Neural progenitor cell (in vitro differentiated cells): ENCODE data around the gene MSI2. TPM values are rescaled to one million over a fixed set of nuclear protein-coding genes. Genes with fewer than 3 reads are reported as not detected.

ENCODE experiments used
- DNase-seq: peaks from one replicate; pipeline ENCODE4 v3.0.0-alpha.2; 2016; ENCODE audit warnings: low spot score
- H2AFZ ChIP-seq: fragments of 200-600 bp; sonication (generic); replicated peaks from 2 replicates; pipeline ENCODE4 v1.6.1; 2016; ENCODE audit warnings: antibody characterized with exemption
- H3F3A ChIP-seq: fragments of 200-600 bp; sonication (generic); 2 replicates; pipeline ENCODE4 v1.6.1; 2016; ENCODE audit warnings: antibody characterized with exemption, low read depth
- H3K27ac ChIP-seq: fragments of 200-600 bp; sonication (generic); 2 replicates; pipeline ENCODE4 v1.5.1; 2016; ENCODE audit warnings: mild to moderate bottlenecking
- H3K27me3 ChIP-seq: fragments of 200-600 bp; sonication (generic); 2 replicates; pipeline ENCODE4 v1.6.1; 2016; ENCODE audit warnings: mild to moderate bottlenecking, moderate library complexity
- H3K36me3 ChIP-seq: fragments of 200-600 bp; sonication (generic); 2 replicates; pipeline ENCODE4 v1.5.1; 2016
- H3K4me1 ChIP-seq: fragments of 200-600 bp; sonication (generic); 2 replicates; pipeline ENCODE4 v1.6.1; 2016; ENCODE audit warnings: mixed run types
- H3K4me2 ChIP-seq: fragments of 200-600 bp; sonication (generic); 2 replicates; pipeline ENCODE4 v1.6.1; 2016
- H3K4me3 ChIP-seq: fragments of 200-600 bp; sonication (generic); 2 replicates; pipeline ENCODE4 v1.5.1; 2016
- H3K79me2 ChIP-seq: fragments of 200-600 bp; sonication (generic); 2 replicates; pipeline ENCODE4 v1.6.1; 2016; ENCODE audit warnings: low read depth
- H3K9ac ChIP-seq: fragments of 200-600 bp; sonication (generic); 2 replicates; pipeline ENCODE4 v1.6.1; 2016
- H3K9me3 ChIP-seq: fragments of 200-600 bp; sonication (generic); 2 replicates; pipeline ENCODE4 v1.5.1; 2016; ENCODE audit warnings: low read depth
- H4K20me1 ChIP-seq: fragments of 200-600 bp; sonication (generic); 2 replicates; pipeline ENCODE4 v1.6.1; 2016; ENCODE audit warnings: low read depth
- H3K27ac Mint-ChIP-seq: 3 replicates; pipeline ENCODE4 v1.8.0; 2021; ENCODE audit warnings: mixed read lengths
- H3K27me3 Mint-ChIP-seq: 2 replicates; pipeline ENCODE4 v1.8.0; 2022; ENCODE audit warnings: low read depth, mild to moderate bottlenecking, inconsistent platforms, moderate library complexity, mixed read lengths; ENCODE audit not compliant: insufficient read depth
- H3K36me3 Mint-ChIP-seq: 3 replicates; pipeline ENCODE4 v1.8.0; 2021; ENCODE audit warnings: mixed read lengths
- H3K4me1 Mint-ChIP-seq: 3 replicates; pipeline ENCODE4 v1.8.0; 2021; ENCODE audit warnings: mixed read lengths
- H3K4me3 Mint-ChIP-seq: 3 replicates; pipeline ENCODE4 v1.8.0; 2021; ENCODE audit warnings: mild to moderate bottlenecking, moderate library complexity, mixed read lengths
- H3K9me3 Mint-ChIP-seq: 3 replicates; pipeline ENCODE4 v1.8.0; 2020; ENCODE audit warnings: mixed read lengths
- CTCF ChIP-seq: fragments of 200-600 bp; sonication (generic); IDR thresholded peaks from 2 replicates; pipeline ENCODE4 v1.5.1; 2017; ENCODE audit warnings: antibody characterized with exemption, mild to moderate bottlenecking
- EZH2 ChIP-seq: fragments of 200-600 bp; sonication (generic); IDR thresholded peaks from 2 replicates; pipeline ENCODE4 v1.6.1; 2017; ENCODE audit warnings: antibody characterized with exemption, mild to moderate bottlenecking, moderate library complexity
- EZH2phosphoT487 ChIP-seq: fragments of 200-600 bp; sonication (generic); IDR thresholded peaks from 2 replicates; pipeline ENCODE4 v1.6.1; 2017; ENCODE audit warnings: antibody characterized with exemption
- total RNA-seq: library from RNA; depleted of rRNA; stranded (reverse); fragments of >200 nt; gene quantifications from 2 replicates; pipeline ENCODE4 v1.2.3, GENCODE V29; 2015; ENCODE audit warnings: low replicate concordance

The MSI2 gene
- total RNA-seq, 1 donor from 2014 or later = 96.9 TPM

GRCh38 chr17:57354673-57355072 lies 98.3 kb downstream of the MSI2 start:
- TF ChIP-seq EZH2 = no peak
- TF ChIP-seq EZH2phosphoT487 = no peak
- no peak for TF ChIP-seq CTCF
- Histone ChIP-seq H3K4me3 (no peak overlapping the region), H4K20me1 (peaks cover 65% of the 10 kb centered on the region), H3K79me2 (peaks cover 99% of the 10 kb centered on the region), H3F3A (peaks cover 33% of the 10 kb centered on the region), H3K9ac (no peak overlapping the region), H3K4me2 (no peak overlapping the region), H2AFZ (no peak overlapping the region), H3K4me1 (peaks cover 39% of the 10 kb centered on the region), H3K36me3 (no peaks in the 10 kb centered on the region), H3K27me3 (no peaks in the 10 kb centered on the region), H3K27ac (no peak overlapping the region), H3K9me3 (no peaks in the 10 kb centered on the region)
- Mint-ChIP-seq H3K4me1 (peaks cover 47% of the 10 kb centered on the region), H3K36me3 (peaks cover 53% of the 10 kb centered on the region), H3K27ac (no peak overlapping the region), H3K4me3 (no peak overlapping the region), H3K27me3 (peaks cover 2% of the 10 kb centered on the region), H3K9me3 (peaks cover 10% of the 10 kb centered on the region)
- no peak for DNase-seq

DNA sequence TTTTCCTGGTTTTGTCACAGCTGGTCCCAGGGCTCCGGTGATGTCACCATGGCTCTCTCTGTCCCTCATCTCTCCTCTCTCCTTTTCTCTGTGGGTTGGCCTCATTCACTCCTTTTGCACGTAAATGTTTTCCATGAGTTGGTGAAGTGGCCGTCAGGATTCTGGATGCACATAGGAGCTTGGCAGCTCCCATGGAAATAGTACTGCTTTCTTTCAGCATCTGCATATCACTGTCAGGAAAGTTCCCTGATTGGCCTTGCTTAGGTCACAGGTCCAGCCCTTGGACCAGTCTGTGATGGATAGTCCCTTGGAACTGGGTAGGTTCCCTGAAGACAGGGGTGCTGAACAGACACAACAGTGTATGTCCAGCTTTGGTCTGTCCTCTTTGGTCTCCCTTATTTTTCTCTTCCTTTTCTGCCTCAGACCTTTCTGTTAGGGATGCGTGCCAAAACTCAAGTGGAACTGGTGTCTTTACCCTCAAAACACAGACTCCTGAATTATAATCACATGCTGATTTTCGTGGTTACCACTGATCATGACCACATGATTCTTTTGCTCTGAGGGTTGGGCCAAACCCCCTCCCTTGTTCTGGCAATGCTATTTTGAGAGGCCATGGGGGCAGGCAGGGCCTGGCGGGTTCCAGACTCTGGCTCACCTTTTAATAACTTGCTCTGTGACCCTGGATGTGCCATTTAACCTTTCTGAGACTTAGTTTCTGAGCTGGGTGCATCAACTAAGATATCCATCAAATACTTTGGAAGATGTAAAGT lies 99.0 kb downstream of the MSI2 start:
- Histone ChIP-seq H3F3A (peaks cover 33% of the 10 kb centered on the region), H2AFZ (no peak overlapping the region), H3K27me3 (no peaks in the 10 kb centered on the region), H3K36me3 (no peaks in the 10 kb centered on the region), H3K4me3 (no peak overlapping the region), H4K20me1 (peaks cover 71% of the 10 kb centered on the region), H3K4me2 (no peak overlapping the region), H3K9ac (no peak overlapping the region), H3K79me2 (peaks cover 99% of the 10 kb centered on the region), H3K4me1 (peaks cover 45% of the 10 kb centered on the region), H3K9me3 (no peaks in the 10 kb centered on the region), H3K27ac (no peak overlapping the region)
- no peak for DNase-seq
- no peak for TF ChIP-seq EZH2
- Mint-ChIP-seq H3K36me3 (peaks cover 49% of the 10 kb centered on the region), H3K4me1 (peaks cover 48% of the 10 kb centered on the region), H3K27me3 (peaks cover 2% of the 10 kb centered on the region), H3K4me3 (no peak overlapping the region), H3K9me3 (peaks cover 8% of the 10 kb centered on the region), H3K27ac (no peak overlapping the region)

DNA sequence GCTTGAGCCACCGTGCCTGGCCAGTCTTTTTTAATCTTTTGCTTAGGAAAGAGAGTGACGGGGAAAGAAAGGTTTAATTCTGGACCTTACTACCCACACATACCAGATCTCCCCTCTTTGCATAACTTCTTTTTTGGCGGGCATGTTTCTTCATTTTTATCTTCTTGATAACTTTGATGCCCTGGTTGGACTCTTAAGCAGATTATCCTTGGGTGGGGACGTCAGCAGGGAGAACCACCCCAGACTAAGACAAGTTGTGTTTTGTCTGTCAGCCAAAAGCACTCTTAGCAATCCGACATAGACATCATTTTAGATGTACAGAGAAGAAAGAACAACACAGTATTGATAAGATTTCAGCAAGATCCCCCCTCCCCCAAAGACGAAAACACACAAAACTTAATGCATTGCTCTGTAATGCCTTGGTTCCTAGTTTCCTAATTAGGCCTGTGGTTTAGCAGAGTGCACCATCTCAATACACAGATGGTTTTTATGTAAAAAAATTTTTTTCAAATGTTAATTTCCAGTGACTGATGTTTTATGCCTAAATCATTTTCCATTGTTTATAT lies 99.9 kb downstream of the MSI2 start:
- DNase-seq = no peak
- Mint-ChIP-seq H3K9me3 (peaks cover 8% of the 10 kb centered on the region), H3K4me3 (no peak overlapping the region), H3K27me3 (peaks cover 2% of the 10 kb centered on the region), H3K36me3 (peaks cover 39% of the 10 kb centered on the region), H3K4me1 (peaks cover 48% of the 10 kb centered on the region), H3K27ac (peak overlapping the region; percentile 46)
- H3K4me2 ChIP-seq = peak overlapping the region; percentile 68
- no peak overlapping the region for H2AFZ ChIP-seq
- peaks cover 46% of the 10 kb centered on the region for H3K4me1 ChIP-seq
- H3K9ac ChIP-seq = no peak overlapping the region
- no peaks in the 10 kb centered on the region for H3K36me3 ChIP-seq
- H3F3A ChIP-seq = peaks cover 33% of the 10 kb centered on the region
- H4K20me1 ChIP-seq = peaks cover 74% of the 10 kb centered on the region
- H3K4me3 ChIP-seq = peak overlapping the region; percentile 11
- H3K9me3 ChIP-seq = no peaks in the 10 kb centered on the region
- TF ChIP-seq CTCF = no peak
- TF ChIP-seq EZH2phosphoT487 = no peak
- TF ChIP-seq EZH2 = no peak
- H3K79me2 ChIP-seq = peaks cover 99% of the 10 kb centered on the region
- peak overlapping the region; percentile 93 for H3K27ac ChIP-seq
- H3K27me3 ChIP-seq = no peaks in the 10 kb centered on the region
